Uterus (tissue), 2 donors: ENCODE data around the gene DZIP1L.

ENCODE experiments used
- POLR2A ChIP-seq, 2 donors: fragments of 450-650 bp; IDR thresholded peaks; one replicate each; pipeline ENCODE4 v1.6.1; 2016; ENCODE audit warnings: antibody characterized with exemption in 2 of 2, mild to moderate bottlenecking in 1 of 2, moderate library complexity in 1 of 2
- TF ChIP-seq, protein P1 (sequence below), 4 experiments: fragments of 200-600 bp in 2 of 4; fragments of 450-650 bp in 2 of 4; sonication (generic) in 2 of 4; IDR thresholded peaks; one replicate each; pipeline ENCODE4 v1.5.1; 2016 to 2019; ENCODE audit warnings: antibody characterized with exemption in 4 of 4, mild to moderate bottlenecking in 2 of 4, moderate library complexity in 1 of 4

- TF ChIP-seq, protein P1, sequence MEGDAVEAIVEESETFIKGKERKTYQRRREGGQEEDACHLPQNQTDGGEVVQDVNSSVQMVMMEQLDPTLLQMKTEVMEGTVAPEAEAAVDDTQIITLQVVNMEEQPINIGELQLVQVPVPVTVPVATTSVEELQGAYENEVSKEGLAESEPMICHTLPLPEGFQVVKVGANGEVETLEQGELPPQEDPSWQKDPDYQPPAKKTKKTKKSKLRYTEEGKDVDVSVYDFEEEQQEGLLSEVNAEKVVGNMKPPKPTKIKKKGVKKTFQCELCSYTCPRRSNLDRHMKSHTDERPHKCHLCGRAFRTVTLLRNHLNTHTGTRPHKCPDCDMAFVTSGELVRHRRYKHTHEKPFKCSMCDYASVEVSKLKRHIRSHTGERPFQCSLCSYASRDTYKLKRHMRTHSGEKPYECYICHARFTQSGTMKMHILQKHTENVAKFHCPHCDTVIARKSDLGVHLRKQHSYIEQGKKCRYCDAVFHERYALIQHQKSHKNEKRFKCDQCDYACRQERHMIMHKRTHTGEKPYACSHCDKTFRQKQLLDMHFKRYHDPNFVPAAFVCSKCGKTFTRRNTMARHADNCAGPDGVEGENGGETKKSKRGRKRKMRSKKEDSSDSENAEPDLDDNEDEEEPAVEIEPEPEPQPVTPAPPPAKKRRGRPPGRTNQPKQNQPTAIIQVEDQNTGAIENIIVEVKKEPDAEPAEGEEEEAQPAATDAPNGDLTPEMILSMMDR (IDR thresholded peaks at IDR 0.05): no peak
- TF ChIP-seq POLR2A (IDR thresholded peaks at IDR 0.05): no peak
Observed at GRCh38 chr3:138103466-138103865, 11.9 kb downstream of the DZIP1L start.
